Ascending aorta (tissue), 2 donors: ENCODE results near the gene BANF2. TPM values are rescaled to one million over a fixed set of nuclear protein-coding genes. Genes with fewer than 3 reads are reported as not detected.

Experiments used
- DNase-seq, 2 donors: peaks; one replicate each; pipeline ENCODE4 v3.0.0-alpha.2; 2019; ENCODE audit warnings: low spot score in 2 of 2
- H3K27ac ChIP-seq, 2 donors: fragments of 200-600 bp; sonication (generic); one replicate each; pipeline ENCODE4 v1.5.1; 2016 to 2017; ENCODE audit warnings: mild to moderate bottlenecking in 1 of 2
- H3K27me3 ChIP-seq: fragments of 200-600 bp; sonication (generic); one replicate; pipeline ENCODE4 v1.5.1; 2017
- H3K36me3 ChIP-seq, 2 donors: fragments of 200-600 bp; sonication (generic); one replicate each; pipeline ENCODE4 v1.5.1; 2016
- H3K4me1 ChIP-seq, 2 donors: fragments of 200-600 bp; sonication (generic); one replicate each; pipeline ENCODE4 v1.5.1; 2016 to 2017; ENCODE audit warnings: mild to moderate bottlenecking in 1 of 2
- H3K4me3 ChIP-seq, 2 donors: fragments of 200-600 bp; sonication (generic); one replicate each; pipeline ENCODE4 v1.5.1; 2016 to 2017; ENCODE audit warnings: mild to moderate bottlenecking in 1 of 2
- H3K9me3 ChIP-seq, 2 donors: fragments of 200-600 bp; sonication (generic); one replicate each; pipeline ENCODE4 v1.5.1; 2016
- CTCF ChIP-seq, 3 experiments: fragments of 200-600 bp in 2 of 3; fragments of 450-650 bp in 1 of 3; sonication (generic) in 2 of 3; IDR thresholded peaks; one replicate each; pipeline ENCODE4 v1.5.1; 2016 to 2019; ENCODE audit warnings: antibody characterized with exemption in 3 of 3, mild to moderate bottlenecking in 1 of 3, moderate library complexity in 1 of 3
- intact Hi-C: fragments of 100-400 bp; cut with DNase I; formaldehyde crosslinking; loops from one replicate; pipeline ENCODE4 v1.15.1; 2023
- total RNA-seq: library from RNA; depleted of rRNA; stranded (reverse); fragments of >200 nt; gene quantifications from one replicate; pipeline ENCODE4 v1.1.0, GENCODE V29; 2016

The BANF2 gene
- total RNA-seq, 1 donor from 2014 or later = not detected

GRCh38 chr20:17685168-17685567 is 14.6 kb upstream of the BANF2 start:
- H3K9me3 ChIP-seq = no peaks in the 10 kb centered on the region
- no peak for TF ChIP-seq CTCF (IDR thresholded peaks at IDR 0.05)
- no peak overlapping the region for H3K4me3 ChIP-seq
- H3K27ac ChIP-seq = no peak overlapping the region
- no peak for DNase-seq
- no peaks in the 10 kb centered on the region for H3K27me3 ChIP-seq
- H3K36me3 ChIP-seq = no peaks in the 10 kb centered on the region
- H3K4me1 ChIP-seq = peaks cover 4 to 5% of the 10 kb centered on the region in 2 donors
- intact Hi-C loops = loop anchor here (10.0 kb wide), 2 partner anchors 880 to 1110 kb away; partner anchors contain the start of genes KIF16B and SMIM26

- Histone ChIP-seq H3K9me3 (no peaks in the 10 kb centered on the region), H3K27ac (no peak overlapping the region)
These were observed 12.0 kb upstream of the BANF2 start for GRCh38 chr20:17687800-17688199.

GRCh38 chr20:17688965-17689364 is 10.8 kb upstream of the BANF2 start:
- no peak overlapping the region for H3K4me3 ChIP-seq
- H3K9me3 ChIP-seq = no peaks in the 10 kb centered on the region
- H3K36me3 ChIP-seq = no peaks in the 10 kb centered on the region
- peaks cover 0 to 2% of the 10 kb centered on the region in 2 donors for H3K4me1 ChIP-seq
- intact Hi-C loops = loop anchor here (10.0 kb wide), 2 partner anchors 876 to 1114 kb away; partner anchors contain the start of genes KIF16B and SMIM26
- no peak for DNase-seq
- no peaks in the 10 kb centered on the region for H3K27me3 ChIP-seq
- H3K27ac ChIP-seq = no peak overlapping the region
- no peak for TF ChIP-seq CTCF (IDR thresholded peaks at IDR 0.05)

More at GRCh38 chr20:17687800-17688199, 12.0 kb upstream of the BANF2 start:
- TF ChIP-seq CTCF (IDR thresholded peaks at IDR 0.05) = no peak
- intact Hi-C loops = loop anchor here (10.0 kb wide), 2 partner anchors 877 to 1113 kb away; partner anchors contain the start of genes KIF16B and SMIM26
- Histone ChIP-seq H3K36me3 (no peaks in the 10 kb centered on the region), H3K4me3 (no peak overlapping the region), H3K27me3 (no peaks in the 10 kb centered on the region), H3K4me1 (peaks cover under 1 to 1% of the 10 kb centered on the region in 2 donors)
- peak in 1 of 2 donors; percentile 21 for DNase-seq

GRCh38 chr20:17690144-17690543 is 9.6 kb upstream of the BANF2 start:
- H3K27ac ChIP-seq = no peak overlapping the region
- H3K36me3 ChIP-seq = no peaks in the 10 kb centered on the region
- DNase-seq = no peak
- peaks cover 0 to 2% of the 10 kb centered on the region in 2 donors for H3K4me1 ChIP-seq
- no peaks in the 10 kb centered on the region for H3K9me3 ChIP-seq
- H3K27me3 ChIP-seq = no peaks in the 10 kb centered on the region
- TF ChIP-seq CTCF (IDR thresholded peaks at IDR 0.05) = no peak
- H3K4me3 ChIP-seq = no peak overlapping the region
- intact Hi-C loops = no loop called here

GRCh38 chr20:17691758-17692157 is 8.0 kb upstream of the BANF2 start:
- intact Hi-C loops = no loop called here
- H3K9me3 ChIP-seq = no peaks in the 10 kb centered on the region

More at GRCh38 chr20:17691758-17692157, 8.0 kb upstream of the BANF2 start:
- Histone ChIP-seq H3K27me3 (no peaks in the 10 kb centered on the region), H3K27ac (no peak overlapping the region), H3K36me3 (no peaks in the 10 kb centered on the region), H3K4me1 (peaks cover 0 to 2% of the 10 kb centered on the region in 2 donors), H3K4me3 (no peak overlapping the region)
- no peak for TF ChIP-seq CTCF (IDR thresholded peaks at IDR 0.05)
- DNase-seq = peak in 1 of 2 donors; percentile 11
